GM18505 (cell line): Measurements from ENCODE around the gene MED8.

Source experiments
- ATAC-seq: cut with Tn5 transposase; IDR thresholded peaks from one replicate; pipeline ENCODE4 v1.9.1; 2021; ENCODE audit not compliant: unreplicated experiment
- POLR2A ChIP-seq: IDR thresholded peaks from 4 replicates; pipeline ENCODE4 v1.6.1; 2011; ENCODE audit warnings: borderline replicate concordance; ENCODE audit not compliant: insufficient read depth, insufficient read length; ENCODE audit errors: extremely low read depth

Gene MED8

DNA sequence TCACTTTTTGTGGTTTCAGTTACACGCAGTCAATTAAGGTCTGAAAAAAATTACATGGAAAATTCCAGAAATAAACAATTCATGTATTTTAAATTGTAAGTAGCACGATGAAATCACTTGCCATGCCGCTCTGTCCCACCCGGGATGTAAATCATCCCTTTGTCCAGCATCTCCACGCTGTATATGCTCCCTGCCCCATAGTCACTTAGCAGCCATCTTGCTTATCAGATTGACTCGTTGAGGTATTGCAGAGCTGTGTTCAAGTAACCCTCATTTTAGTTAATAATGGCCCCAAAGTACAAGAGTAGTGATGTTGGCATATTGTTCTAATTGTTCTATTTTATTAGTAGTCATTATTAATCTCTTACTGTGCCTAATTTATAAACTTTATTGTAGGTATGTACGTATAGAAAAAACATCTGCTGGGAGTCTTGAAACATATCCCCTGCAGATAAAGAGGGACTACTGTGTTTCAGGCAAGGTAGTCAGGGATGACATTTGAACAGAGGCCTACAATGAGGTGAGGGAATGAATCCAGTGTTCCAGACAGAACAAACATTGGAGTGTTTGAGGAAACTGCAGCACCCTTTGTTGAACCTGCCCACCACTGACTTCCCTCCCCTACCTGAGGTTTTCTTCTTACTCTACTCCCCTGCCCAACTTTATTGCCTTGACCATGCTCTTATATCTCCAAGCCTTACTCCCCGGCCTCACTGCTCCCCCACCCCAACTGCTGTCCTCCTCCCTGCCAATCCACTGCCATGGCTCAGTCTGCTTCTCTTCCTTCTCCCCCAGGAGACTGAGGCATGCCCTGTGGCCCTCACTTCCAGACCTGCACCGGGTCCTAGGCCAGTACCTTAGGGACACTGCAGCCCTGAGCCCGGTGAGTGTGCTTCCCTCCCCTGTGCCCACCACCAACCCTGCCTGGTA, 37.9 kb downstream of the MED8 start:
- TF ChIP-seq POLR2A: no peak
- no peak for ATAC-seq

DNA sequence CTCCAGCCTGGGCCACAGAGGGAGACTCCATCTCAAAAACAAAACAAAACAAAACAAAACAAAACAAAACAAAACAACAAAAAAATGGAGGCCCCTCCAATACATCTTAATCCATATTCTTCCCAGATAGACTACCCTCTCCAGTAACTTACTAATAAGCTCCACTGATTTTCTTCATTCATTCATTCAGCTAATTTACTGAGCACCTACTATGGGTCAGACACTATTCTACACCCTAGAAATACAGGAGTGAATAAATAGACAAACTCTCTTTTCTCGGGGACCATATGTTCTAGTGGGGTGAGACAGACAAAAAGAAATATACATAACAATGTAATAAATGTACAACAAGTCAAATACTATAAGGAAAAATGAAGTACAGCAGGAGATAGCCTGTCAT, 38.6 kb downstream of the MED8 start:
- TF ChIP-seq POLR2A: no peak
- ATAC-seq: no peak

- no peak for ATAC-seq
- TF ChIP-seq POLR2A: no peak
Measured at GRCh38 chr1:43349594-43350306, 39.9 kb downstream of the MED8 start.

DNA sequence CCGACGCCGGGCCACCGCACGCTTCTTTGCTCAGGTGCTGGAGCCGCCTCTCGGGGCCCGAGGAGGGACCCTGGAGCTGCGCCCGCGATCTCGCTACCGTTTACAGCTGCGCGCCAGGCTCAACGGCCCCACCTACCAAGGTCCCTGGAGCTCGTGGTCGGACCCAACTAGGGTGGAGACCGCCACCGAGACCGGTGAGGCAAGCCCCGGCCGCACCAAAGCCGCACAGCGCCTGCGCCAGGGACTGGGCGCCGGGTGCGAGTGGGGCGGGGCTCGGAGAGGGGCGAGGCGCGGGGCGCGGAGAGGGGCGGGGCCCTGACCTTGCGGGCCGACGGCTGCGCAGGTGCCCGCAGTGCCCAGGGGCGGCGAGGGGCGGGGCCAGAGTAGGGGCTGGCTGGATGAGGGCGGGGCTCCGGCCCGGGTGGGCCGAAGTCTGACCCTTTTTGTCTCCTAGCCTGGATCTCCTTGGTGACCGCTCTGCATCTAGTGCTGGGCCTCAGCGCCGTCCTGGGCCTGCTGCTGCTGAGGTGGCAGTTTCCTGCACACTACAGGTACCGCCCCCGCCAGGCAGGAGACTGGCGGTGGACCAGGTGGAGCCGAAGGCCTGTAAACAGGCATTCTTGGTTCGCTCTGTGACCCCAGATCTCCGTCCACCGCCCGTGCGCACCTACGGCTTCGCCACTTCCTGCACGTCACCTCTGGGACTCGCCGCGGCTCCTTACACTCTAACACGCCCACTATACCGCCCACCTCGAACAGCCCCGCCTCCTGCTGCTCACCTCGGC, 40.6 kb downstream of the MED8 start:
- ATAC-seq: peak; percentile 68
- peak; percentile 62 for TF ChIP-seq POLR2A

GRCh38 chr1:43348343-43348808, 41.2 kb downstream of the MED8 start:
- no peak for ATAC-seq
- TF ChIP-seq POLR2A: no peak

GRCh38 chr1:43346636-43347035, 43.0 kb downstream of the MED8 start:
- ATAC-seq: no peak

DNA sequence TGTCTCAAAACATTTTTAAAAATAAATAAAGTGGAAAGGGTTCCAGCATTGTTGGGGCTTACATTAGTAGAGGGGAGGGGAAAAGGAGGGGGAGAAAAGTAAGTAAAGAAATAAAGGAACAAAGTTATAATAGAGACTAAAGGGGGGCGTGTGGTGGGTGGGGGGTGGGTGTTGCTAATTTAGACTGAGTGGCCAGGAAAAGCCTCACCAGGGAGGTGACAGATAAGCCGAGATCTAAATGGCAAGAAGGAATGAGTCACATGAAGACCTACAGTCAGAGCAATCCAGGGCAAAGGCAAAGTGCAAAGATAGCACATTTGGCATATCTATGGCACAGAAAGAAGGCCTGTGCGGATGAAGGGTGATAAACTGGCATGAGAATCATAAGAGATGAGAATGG, 44.5 kb downstream of the MED8 start:
- no peak for TF ChIP-seq POLR2A
- ATAC-seq: no peak

More at GRCh38 chr1:43346636-43347035, 43.0 kb downstream of the MED8 start:
- no peak for TF ChIP-seq POLR2A

DNA sequence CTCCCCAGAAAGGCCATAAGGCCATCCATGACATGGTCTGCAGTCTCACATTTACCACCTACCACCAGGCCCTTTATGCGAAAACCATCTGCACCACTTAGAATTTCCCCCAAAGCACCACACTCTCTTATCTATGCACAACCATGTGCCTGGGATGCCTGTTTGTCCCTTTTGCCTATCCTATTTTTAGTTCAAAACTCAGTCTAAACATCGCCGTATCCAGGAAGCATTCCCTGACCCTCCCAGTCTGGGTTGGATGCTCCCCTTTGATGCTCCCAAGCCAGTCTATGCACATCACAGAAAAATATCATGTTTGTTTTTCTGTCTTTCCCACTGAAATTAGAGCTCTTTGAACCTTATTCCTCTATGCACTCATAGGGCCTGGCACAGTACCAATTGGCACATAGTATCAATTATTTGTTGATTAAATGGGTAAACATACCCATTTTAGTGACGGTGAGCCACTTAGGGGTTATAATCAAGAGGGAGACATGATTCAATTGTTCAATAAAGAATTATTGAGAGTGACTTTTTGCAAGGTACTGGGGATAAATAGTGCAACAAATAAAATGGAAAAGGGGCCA, 45.2 kb downstream of the MED8 start:
- ATAC-seq: no peak

DNA sequence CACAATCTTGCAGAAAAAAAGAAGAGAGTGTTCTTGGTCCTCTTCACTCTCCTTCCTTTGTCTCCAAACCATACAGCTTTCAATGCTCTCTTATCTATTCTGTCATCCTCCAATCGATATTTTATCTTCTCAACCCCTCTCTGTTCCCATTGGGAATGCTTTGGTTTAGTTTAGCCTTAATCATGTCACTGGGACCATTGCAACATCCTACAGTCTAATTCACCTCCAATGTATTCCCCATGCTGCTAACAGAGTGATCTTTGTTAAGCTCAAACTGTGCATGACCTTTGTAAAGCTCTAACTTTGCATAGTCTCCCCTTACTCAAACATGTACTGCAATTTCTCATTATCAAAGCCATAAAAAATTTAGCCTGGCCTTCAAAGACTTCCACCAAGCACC, 49.0 kb downstream of the MED8 start:
- no peak for ATAC-seq
- no peak for TF ChIP-seq POLR2A

More for the DNA sequence above, 45.2 kb downstream of the MED8 start:
- TF ChIP-seq POLR2A: no peak

GRCh38 chr1:43339584-43340232, 49.9 kb downstream of the MED8 start:
- ATAC-seq: no peak

DNA sequence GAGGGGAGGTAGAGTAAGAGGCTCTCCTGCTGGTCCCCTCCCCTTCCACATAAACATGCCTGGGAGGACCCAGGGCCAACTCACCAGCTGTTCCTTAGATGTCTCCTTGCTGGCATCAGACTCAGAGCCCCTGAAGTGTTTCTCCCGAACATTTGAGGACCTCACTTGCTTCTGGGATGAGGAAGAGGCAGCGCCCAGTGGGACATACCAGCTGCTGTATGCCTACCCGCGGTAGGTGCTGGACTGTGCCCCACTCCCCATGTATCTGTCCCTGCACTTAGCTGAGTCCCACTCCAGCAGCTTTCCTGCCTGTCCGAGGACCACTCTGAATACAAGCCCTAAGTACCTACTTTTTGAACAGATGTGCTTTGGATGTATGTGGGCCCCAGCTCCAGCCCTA, 51.6 kb downstream of the MED8 start:
- no peak for TF ChIP-seq POLR2A
- no peak for ATAC-seq

More at GRCh38 chr1:43339584-43340232, 49.9 kb downstream of the MED8 start:
- TF ChIP-seq POLR2A: no peak

GRCh38 chr1:43337588-43337987, 52.0 kb downstream of the MED8 start, which contains the start of gene MPL:
Gene MPL, plus strand, starts transcription at chr1:43337818. Its CDS starts 31 bp downstream, at chr1:43337849.
- TF ChIP-seq POLR2A: no peak
- ATAC-seq: no peak

DNA sequence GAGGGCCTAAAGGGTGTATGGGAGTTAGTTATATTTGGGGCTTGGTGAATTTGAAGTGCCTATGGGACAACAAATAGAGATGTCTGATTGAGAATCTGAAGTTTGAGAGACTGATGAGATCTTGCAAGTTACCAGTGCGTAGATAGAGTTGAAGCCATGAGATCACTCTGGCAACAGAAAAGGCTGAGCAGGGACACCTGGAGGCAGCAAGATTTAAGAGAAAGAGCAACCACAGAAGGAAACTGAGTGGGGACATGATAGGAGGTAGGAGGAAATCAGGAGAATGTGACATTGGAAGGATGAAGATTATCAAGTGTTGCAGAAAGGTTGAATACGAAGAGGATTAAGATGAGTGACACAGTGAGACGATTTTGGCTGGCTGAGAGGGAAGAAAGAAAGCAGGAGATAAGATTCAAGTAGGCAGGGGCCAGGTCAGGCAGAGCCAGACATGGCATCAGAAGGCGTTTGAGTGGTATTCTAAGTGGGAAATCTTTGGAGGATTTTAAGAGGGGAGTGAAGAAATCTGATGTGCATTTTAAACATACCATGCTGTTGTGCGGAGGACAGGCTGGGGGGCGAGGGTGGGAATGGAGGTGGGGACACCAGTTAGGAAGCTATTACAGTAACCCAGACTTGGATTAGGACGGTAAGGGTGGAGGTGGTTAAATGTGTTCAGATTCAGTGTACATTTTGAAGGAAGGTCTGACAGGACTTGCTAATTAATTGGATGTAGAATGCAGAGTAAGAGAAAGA, 55.0 kb downstream of the MED8 start:
- no peak for TF ChIP-seq POLR2A
- ATAC-seq: no peak
